NAMALWA (cell line): ENCODE data around the gene RASAL3.
"Not testable (repeated sequence)": the region's sequence is repeated elsewhere in the genome, so short reads cannot be mapped to it uniquely, and the experiment has no call there.

Experiments used
- DNase-seq: peaks from one replicate; pipeline ENCODE4 v3.0.0-alpha.2; 2015; ENCODE audit warnings: low spot score

The RASAL3 gene

GRCh38 chr19:15473821-15474220 lies 9.5 kb upstream of the RASAL3 start:
- DNase-seq = not testable (repeated sequence)

- no peak for DNase-seq
Measured at GRCh38 chr19:15471639-15472101, 7.3 kb upstream of the RASAL3 start.

GRCh38 chr19:15469513-15470297 lies 5.4 kb upstream of the RASAL3 start:
- no peak for DNase-seq

- DNase-seq = no peak
Measured at GRCh38 chr19:15468675-15469512, 4.5 kb upstream of the RASAL3 start.

- no peak for DNase-seq
Measured at GRCh38 chr19:15467734-15468214, 3.4 kb upstream of the RASAL3 start.

- peak; percentile 54 for DNase-seq
Measured at GRCh38 chr19:15466851-15467733, 2.7 kb upstream of the RASAL3 start.

GRCh38 chr19:15463861-15464371 lies 428 bp downstream of the RASAL3 start:
- DNase-seq = peak; percentile 69

- DNase-seq = no peak
Measured at GRCh38 chr19:15461694-15462093, 2.6 kb downstream of the RASAL3 start.

GRCh38 chr19:15457701-15458484 lies 6.5 kb downstream of the RASAL3 start:
- DNase-seq = no peak

- DNase-seq = peak; percentile 60
Measured at GRCh38 chr19:15456871-15457700, 7.3 kb downstream of the RASAL3 start.

- no peak for DNase-seq
Measured at GRCh38 chr19:15456441-15456840, 7.9 kb downstream of the RASAL3 start.

- no peak for DNase-seq
Measured at GRCh38 chr19:15455996-15456395, 8.3 kb downstream of the RASAL3 start.

GRCh38 chr19:15453906-15454860 lies 10.2 kb downstream of the RASAL3 start:
- no peak for DNase-seq

GRCh38 chr19:15453091-15453578 lies 11.2 kb downstream of the RASAL3 start:
- no peak for DNase-seq

- DNase-seq = peak; percentile 81
Measured at GRCh38 chr19:15452111-15453047, 12.0 kb downstream of the RASAL3 start.

GRCh38 chr19:15450528-15450890 lies 13.8 kb downstream of the RASAL3 start:
- no peak for DNase-seq
